Adipocyte (in vitro differentiated cells): ENCODE measurements around the gene ADRA2B.

Source experiments
- DNase-seq: peaks from one replicate; pipeline ENCODE4 v3.0.0-alpha.2; 2015; ENCODE audit warnings: low read depth
- H3K27me3 ChIP-seq: replicated peaks from 2 replicates; pipeline ENCODE4 v1.7.0; 2013; ENCODE audit warnings: mild to moderate bottlenecking, low read length, moderate library complexity; ENCODE audit not compliant: control insufficient read depth, insufficient read depth
- H3K36me3 ChIP-seq: 2 replicates; pipeline ENCODE4 v1.7.0; 2013; ENCODE audit warnings: low read length, mild to moderate bottlenecking, moderate library complexity; ENCODE audit not compliant: control insufficient read depth, insufficient read depth, severe bottlenecking
- H3K4me1 ChIP-seq: 2 replicates; pipeline ENCODE4 v1.7.0; 2013; ENCODE audit warnings: mild to moderate bottlenecking, low read length, moderate library complexity; ENCODE audit not compliant: control insufficient read depth, insufficient read depth
- H3K4me3 ChIP-seq: 2 replicates; pipeline ENCODE4 v1.7.0; 2013; ENCODE audit warnings: mild to moderate bottlenecking, low read length, moderate library complexity
- H3K9ac ChIP-seq: 2 replicates; pipeline ENCODE4 v1.7.0; 2013; ENCODE audit warnings: mild to moderate bottlenecking, low read length, moderate library complexity
- H3K9me3 ChIP-seq: 2 replicates; pipeline ENCODE4 v1.7.0; 2013; ENCODE audit warnings: mild to moderate bottlenecking, low read length, moderate library complexity; ENCODE audit not compliant: control insufficient read depth

The ADRA2B gene

DNA sequence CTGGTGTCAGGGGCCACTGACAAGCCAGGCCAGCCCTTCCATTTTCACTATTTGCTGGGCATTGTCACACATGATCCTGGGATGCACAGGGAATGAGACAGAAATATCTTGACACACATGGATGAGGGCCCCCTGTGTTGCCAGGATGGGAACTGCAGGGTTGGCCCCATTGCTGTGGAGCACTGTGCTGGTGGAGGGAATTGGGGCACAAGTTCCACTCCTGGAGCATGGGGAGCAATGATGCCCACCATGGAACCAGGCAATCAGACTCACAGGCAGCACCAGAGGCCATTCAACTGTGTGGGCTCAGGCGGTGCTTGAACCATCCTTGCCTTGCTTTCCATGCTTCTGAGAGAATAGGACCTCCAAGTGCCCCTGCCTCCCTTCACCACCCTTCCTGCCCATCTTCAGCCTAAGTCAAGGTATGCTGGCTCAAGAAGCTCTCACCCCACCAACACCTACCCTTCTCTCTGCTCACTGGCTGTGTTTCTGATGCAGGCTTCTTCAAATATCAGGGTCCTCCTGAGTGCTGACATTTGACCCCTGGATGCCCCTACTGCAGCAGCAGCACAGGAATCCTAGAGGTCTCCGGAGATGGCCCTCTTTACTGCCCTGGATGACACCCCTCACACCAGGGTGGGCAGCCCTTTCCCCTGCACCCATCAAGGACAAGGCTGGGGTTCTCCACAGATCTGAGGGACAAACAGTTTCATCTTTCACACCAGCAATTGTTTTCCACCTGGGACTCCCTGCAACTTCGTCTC lies 11.0 kb downstream of the ADRA2B start:
- H3K27me3 ChIP-seq, result peaks cover 26% of the 10 kb centered on the region
- peaks cover 11% of the 10 kb centered on the region for H3K4me1 ChIP-seq
- H3K36me3 ChIP-seq, result no peaks in the 10 kb centered on the region
- DNase-seq, result no peak
- H3K4me3 ChIP-seq, result no peak overlapping the region
- H3K9ac ChIP-seq, result no peak overlapping the region
- H3K9me3 ChIP-seq, result peaks cover 13% of the 10 kb centered on the region

DNA sequence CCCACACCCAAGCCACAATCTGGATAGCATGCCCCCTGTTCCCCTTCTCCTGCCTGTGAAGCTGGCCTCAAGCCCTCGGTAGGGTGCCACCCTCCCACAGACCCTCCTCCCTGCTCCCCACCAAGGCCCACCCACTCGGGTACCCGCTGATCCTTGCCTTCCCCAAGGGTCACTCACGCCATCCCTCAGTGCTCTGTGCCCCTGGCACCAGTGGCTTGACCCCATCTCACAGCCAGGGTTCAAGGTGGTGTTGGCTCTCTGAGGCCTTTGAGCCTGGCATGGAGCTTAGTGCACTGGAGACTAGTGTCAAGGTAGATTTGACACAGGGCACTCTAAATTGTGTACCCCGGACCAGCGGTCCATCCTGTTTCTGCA lies 11.9 kb downstream of the ADRA2B start:
- no peak for DNase-seq
- Histone ChIP-seq H3K4me3 (no peak overlapping the region), H3K4me1 (peaks cover 11% of the 10 kb centered on the region), H3K27me3 (peaks cover 19% of the 10 kb centered on the region), H3K9me3 (peaks cover 13% of the 10 kb centered on the region), H3K9ac (no peak overlapping the region), H3K36me3 (no peaks in the 10 kb centered on the region)

DNA sequence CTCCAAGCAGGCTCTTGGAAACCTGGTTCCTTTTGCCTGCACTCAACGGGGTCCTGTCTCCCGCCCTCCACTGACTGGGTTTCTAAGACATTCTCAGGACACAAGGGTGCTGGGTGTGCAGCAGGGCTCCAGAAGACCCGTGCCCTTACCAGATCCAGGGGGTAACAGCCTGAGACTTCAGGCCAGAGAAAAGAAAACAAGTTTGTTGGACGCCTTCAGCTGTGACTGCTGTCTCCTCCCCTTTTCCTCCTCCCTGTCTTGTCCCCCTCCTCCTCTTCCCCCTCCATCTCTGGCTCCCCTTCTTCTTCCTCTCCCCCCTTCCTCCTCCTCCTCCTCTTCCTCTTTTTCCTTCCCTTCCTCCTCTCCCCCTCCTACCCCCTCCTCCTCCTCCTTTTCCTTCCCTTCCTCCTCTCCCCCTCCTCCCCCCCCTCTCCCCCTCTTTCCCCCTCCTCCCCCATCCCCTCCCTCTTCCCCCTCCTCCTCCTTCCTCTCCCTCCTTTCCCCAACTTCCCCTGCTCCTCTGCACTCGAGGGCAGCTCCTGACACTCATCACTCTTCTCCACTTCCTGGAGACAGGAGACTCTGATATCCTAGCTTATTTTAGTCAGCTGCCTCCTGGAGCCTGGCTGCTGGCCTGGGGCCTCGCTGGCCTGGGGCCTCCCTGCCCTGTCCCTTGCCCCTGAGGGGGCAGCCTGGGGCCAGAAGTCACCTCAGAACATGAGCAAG lies 12.4 kb downstream of the ADRA2B start:
- Histone ChIP-seq H3K36me3 (no peaks in the 10 kb centered on the region), H3K27me3 (peaks cover 14% of the 10 kb centered on the region), H3K9ac (no peak overlapping the region), H3K4me1 (peaks cover 11% of the 10 kb centered on the region), H3K4me3 (no peak overlapping the region), H3K9me3 (peaks cover 13% of the 10 kb centered on the region)
- DNase-seq, result no peak

DNA sequence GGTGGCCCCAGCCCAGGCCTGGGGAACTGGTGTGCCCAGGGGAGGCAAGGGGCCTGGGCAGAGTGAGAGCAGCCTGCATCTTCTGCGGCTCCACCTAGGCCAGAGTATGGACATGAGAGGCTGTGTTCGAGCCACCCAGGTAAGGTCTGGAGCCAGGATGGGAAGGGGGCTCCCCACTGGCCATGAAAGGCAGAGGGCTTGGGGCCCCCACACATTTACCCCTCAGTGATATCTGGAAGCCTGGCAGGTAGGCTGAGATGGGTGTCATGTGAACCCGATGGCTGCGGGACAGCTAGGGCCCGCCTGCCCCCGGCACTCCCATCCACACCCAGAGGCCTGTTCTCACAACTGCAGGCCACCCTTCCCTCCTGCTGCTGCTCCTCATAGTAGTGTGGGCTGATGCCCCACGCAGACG lies 13.2 kb downstream of the ADRA2B start:
- peaks cover 13% of the 10 kb centered on the region for H3K9me3 ChIP-seq
- peaks cover 10% of the 10 kb centered on the region for H3K4me1 ChIP-seq
- no peaks in the 10 kb centered on the region for H3K36me3 ChIP-seq
- DNase-seq, result no peak
- peaks cover 6% of the 10 kb centered on the region for H3K27me3 ChIP-seq
- H3K4me3 ChIP-seq, result no peak overlapping the region
- no peak overlapping the region for H3K9ac ChIP-seq

DNA sequence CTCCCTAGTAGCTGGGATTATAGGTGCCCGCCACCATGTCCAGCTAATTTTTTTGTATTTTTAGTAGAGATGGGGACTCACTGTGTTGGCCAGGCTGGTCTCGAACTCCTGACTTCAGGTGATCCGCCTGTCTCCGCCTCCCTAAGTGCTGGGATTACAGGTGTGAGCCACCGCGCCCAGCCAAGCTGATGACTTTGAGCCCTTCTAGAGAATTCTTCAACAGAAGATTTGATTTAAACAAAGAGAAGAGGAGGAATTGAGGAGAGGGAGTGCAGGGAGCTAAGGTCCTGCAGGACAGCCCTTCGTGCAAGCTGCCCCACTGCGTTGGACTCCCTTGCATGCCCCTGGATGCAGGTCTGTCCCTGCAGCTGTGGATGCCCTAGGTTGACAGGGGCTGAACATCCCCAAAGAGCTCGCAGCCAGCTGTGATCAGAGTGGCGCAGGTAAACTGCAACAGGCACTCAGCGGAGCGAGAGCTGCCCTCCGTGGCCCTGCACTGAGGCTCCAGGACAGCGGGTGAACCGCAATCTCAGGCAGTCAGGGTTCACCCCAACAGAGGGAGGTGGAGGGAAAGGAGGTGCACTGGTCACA lies 13.7 kb downstream of the ADRA2B start:
- Histone ChIP-seq H3K9ac (no peak overlapping the region), H3K36me3 (no peaks in the 10 kb centered on the region), H3K9me3 (peaks cover 13% of the 10 kb centered on the region), H3K27me3 (peaks cover 2% of the 10 kb centered on the region), H3K4me3 (no peak overlapping the region), H3K4me1 (peaks cover 10% of the 10 kb centered on the region)
- no peak for DNase-seq

GRCh38 chr2:96100893-96101304 lies 15.5 kb downstream of the ADRA2B start:
- no peak for DNase-seq
- peaks cover 10% of the 10 kb centered on the region for H3K4me1 ChIP-seq
- H3K9ac ChIP-seq, result no peak overlapping the region
- no peak overlapping the region for H3K4me3 ChIP-seq
- H3K27me3 ChIP-seq, result no peaks in the 10 kb centered on the region
- no peaks in the 10 kb centered on the region for H3K36me3 ChIP-seq
- H3K9me3 ChIP-seq, result peaks cover 12% of the 10 kb centered on the region

- H3K4me3 ChIP-seq, result no peak overlapping the region
- H3K9ac ChIP-seq, result no peak overlapping the region
- H3K27me3 ChIP-seq, result no peaks in the 10 kb centered on the region
- peaks cover 10% of the 10 kb centered on the region for H3K4me1 ChIP-seq
- H3K36me3 ChIP-seq, result no peaks in the 10 kb centered on the region
- peaks cover 5% of the 10 kb centered on the region for H3K9me3 ChIP-seq
- DNase-seq, result no peak
These were observed 16.2 kb downstream of the ADRA2B start for GRCh38 chr2:96099861-96100798.

- no peak overlapping the region for H3K9ac ChIP-seq
These were observed 17.3 kb downstream of the ADRA2B start for GRCh38 chr2:96098900-96099590.

DNA sequence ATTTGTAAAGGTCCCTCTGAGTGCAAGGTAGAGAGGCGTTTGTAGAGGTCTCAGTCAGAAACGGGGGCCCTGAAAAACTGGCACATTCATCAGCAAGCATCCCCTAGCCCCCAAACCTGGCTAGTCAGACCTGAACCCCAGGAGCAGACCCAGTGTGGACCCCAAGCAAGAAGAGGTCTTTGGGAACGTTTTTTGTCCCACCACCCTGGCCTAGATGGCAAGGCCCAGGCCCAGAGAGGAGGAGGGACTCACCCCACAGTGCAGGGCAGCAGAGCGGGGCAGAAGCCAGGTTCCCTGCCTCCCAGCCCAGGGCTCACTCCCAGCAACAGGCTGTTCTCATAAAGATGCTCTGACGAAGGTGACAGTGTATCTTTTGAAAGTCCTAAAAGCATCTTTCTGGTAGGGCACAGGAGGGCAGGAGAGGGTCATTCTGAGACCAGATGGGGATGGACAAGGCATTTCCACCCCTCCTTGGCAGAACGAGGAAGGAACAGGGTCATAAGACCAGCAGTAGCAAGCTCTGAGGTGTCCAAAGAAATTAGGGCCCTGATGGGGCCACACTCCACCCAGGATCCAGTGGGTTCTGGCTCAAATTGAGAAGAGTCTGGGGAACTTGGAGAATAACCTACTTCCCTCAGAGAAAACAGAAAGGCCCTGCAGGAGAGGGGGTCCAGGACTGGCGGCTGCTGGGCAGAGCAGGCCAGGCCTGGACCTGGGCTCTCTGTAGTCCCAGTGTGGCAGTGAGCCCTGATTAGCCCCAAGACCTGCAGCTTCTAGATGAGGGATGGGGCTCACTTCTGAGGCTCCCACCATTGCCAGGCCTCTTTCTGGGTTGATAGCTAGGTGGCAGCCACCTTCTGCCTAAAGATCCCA lies 18.2 kb downstream of the ADRA2B start:
- DNase-seq, result no peak
- Histone ChIP-seq H3K4me1 (peaks cover 10% of the 10 kb centered on the region), H3K27me3 (peaks cover 8% of the 10 kb centered on the region), H3K4me3 (no peak overlapping the region), H3K36me3 (no peaks in the 10 kb centered on the region), H3K9me3 (no peaks in the 10 kb centered on the region), H3K9ac (no peak overlapping the region)

More at GRCh38 chr2:96098900-96099590, 17.3 kb downstream of the ADRA2B start:
- no peak for DNase-seq
- H3K36me3 ChIP-seq, result no peaks in the 10 kb centered on the region
- H3K9me3 ChIP-seq, result no peaks in the 10 kb centered on the region
- H3K4me1 ChIP-seq, result peaks cover 10% of the 10 kb centered on the region
- H3K4me3 ChIP-seq, result no peak overlapping the region
- H3K27me3 ChIP-seq, result no peaks in the 10 kb centered on the region

- Histone ChIP-seq H3K36me3 (no peaks in the 10 kb centered on the region), H3K9ac (no peak overlapping the region), H3K4me1 (peaks cover 10% of the 10 kb centered on the region), H3K4me3 (no peak overlapping the region), H3K27me3 (peaks cover 13% of the 10 kb centered on the region), H3K9me3 (no peaks in the 10 kb centered on the region)
- no peak for DNase-seq
These were observed 18.9 kb downstream of the ADRA2B start for GRCh38 chr2:96097441-96097840.
